Activated CD8-positive, alpha-beta memory T cell treated with anti-CD3 and anti-CD28 coated beads for 48 hours (primary cell): ENCODE results near the gene TEX36.
"Not testable (repeated sequence)": the region's sequence is repeated elsewhere in the genome, so short reads cannot be mapped to it uniquely, and the experiment has no call there.

Source experiments
- DNase-seq, 3 experiments: peaks; one replicate each; pipeline ENCODE4 v3.0.0-alpha.2; 2020; ENCODE audit warnings: low read depth in 2 of 3, low spot score in 2 of 3

TEX36 gene, protein sequence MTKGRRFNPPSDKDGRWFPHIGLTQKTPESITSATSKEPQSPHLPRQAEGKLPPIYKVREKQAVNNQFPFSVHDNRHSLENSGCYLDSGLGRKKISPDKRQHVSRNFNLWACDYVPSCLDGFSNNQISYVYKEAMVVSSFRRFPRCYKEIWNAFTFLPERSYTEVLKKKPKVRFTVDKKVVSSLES

GRCh38 chr10:125683063-125683462, at the start of gene TEX36:
Gene TEX36, minus strand, starts transcription at chr10:125683163. Its CDS starts 174 bp downstream, at chr10:125682989.
- no peak for DNase-seq

- no peak for DNase-seq
These were observed 44.5 kb upstream of the TEX36 start for GRCh38 chr10:125727436-125727835.

GRCh38 chr10:125726914-125727313, 44.0 kb upstream of the TEX36 start:
- no peak for DNase-seq

GRCh38 chr10:125722811-125723210, 39.8 kb upstream of the TEX36 start:
- no peak for DNase-seq

DNA sequence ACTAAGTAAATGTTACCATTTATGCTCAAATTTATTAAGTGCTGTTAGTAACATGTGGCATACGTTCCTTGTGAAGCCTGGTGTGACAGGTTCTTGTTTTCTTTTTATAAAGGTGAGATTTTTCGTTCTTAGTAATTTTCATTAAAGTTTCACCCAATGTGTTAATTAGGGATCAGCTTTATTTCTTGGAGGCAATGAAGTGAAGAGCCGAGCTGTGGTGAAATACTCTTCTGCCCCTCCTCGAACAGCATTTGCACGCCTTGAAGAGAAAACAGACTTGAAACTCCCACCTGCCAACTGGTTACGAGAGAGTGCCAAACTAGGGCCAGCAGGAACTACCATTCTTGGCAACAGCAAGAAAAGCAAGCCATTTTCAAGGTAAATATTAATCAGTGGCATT, 38.1 kb upstream of the TEX36 start:
- no peak for DNase-seq

- DNase-seq, result no peak
These were observed 37.0 kb upstream of the TEX36 start for GRCh38 chr10:125720002-125720382.

GRCh38 chr10:125719173-125720001, 36.4 kb upstream of the TEX36 start, which contains the start of gene EDRF1:
Gene EDRF1, plus strand, starts transcription at chr10:125719709. Its CDS starts 99 bp downstream, at chr10:125719808.
- DNase-seq, result peak; percentile 87 to 97 (median 96)

- DNase-seq, result not testable (repeated sequence)
These were observed 31.8 kb upstream of the TEX36 start for GRCh38 chr10:125714728-125715127.

DNA sequence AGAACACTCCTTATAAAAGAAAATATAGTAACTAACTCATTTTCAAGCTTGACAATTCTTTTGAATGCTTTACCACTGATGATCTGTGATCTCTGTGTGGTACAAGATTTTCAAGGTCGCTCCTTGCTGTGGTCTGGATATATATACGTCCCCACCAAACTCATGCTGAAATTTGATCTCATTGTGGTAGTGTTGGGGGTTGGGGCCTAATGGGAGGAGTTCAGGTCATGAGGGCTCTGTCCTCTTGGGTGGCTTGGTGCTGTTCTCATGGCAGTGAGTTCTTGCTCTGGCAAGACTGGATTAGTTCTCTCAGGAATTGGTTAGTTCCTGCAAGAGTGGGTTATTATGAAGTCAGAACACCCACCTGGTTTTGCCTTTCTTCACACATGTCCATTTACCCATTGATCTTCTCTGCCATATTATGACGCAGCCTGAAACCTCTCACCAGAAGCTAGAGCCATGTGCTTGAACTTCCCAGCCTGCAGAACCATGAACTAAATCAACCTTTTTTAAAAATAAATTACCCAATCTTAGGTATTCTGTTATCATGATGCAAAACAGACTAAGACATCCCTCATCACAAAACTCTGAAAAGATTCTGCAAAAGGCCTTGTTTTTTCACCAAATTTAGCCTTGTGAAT, 28.3 kb upstream of the TEX36 start:
- no peak for DNase-seq

DNA sequence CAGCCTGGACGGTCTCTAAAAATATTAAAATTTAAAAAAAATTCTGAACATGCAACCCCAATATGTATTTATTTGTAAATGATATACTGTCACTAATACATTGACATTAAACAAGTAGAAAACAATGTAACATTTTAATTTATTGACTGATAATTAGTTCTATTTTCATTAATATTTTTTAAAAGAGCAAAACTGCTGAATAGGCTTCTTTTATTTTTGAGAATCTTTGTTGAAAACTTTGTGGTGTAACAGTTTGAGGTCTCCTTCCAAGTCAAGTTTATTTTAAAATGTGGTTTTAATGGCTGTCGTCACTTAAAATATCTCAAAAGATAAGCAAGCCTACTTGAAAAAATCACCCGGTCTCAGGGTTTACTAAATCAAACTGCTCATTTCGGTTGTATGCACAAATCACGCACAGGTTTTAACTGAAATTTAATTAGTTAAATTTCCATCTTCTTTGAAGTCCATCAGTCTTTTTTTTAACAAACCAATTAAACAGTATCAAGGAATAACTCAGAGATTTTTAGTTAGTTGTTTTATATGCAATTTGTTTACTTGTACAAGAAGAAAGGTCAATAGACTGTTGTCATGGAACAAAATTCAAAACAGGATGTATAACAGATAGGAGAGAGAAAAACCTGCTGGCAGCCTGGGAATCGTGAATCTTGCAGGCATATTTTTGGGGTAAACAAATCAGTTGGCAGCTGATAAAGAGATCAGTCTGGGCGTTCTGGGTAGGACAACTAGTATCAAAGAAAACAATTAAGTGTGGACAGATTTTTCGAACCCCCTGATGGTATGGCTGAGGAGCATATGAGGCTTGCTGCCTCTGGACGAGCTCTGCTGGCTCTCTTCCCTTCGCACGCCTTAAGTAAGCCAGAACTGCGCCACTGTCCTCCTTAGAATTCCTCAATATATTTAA, 26.9 kb upstream of the TEX36 start:
- DNase-seq, result no peak

DNA sequence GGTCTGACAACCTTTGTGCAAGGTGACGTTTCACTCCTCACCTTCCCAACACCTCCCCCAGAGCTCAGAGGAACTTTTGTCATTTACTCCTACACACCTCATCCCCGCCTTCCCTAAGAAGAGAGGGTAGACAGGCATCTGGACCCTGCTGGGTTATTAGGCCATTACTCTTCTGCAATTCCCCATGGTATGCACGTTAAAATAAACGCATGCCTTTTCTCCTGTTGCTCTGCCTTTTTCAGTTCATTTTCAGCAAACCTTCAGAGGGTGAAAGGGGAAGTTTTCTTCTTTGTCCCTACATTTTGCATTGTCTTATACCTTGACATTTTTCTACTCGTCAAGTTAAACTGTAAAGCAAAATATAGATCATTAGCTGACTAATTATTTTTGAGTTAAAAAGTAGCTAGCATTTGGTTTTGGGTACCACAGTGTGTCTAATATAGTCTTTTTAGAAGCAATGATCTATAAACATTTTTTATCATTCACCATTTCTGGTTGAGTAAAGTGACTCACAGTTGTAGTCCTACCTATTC, 26.1 kb upstream of the TEX36 start:
- DNase-seq, result no peak

DNA sequence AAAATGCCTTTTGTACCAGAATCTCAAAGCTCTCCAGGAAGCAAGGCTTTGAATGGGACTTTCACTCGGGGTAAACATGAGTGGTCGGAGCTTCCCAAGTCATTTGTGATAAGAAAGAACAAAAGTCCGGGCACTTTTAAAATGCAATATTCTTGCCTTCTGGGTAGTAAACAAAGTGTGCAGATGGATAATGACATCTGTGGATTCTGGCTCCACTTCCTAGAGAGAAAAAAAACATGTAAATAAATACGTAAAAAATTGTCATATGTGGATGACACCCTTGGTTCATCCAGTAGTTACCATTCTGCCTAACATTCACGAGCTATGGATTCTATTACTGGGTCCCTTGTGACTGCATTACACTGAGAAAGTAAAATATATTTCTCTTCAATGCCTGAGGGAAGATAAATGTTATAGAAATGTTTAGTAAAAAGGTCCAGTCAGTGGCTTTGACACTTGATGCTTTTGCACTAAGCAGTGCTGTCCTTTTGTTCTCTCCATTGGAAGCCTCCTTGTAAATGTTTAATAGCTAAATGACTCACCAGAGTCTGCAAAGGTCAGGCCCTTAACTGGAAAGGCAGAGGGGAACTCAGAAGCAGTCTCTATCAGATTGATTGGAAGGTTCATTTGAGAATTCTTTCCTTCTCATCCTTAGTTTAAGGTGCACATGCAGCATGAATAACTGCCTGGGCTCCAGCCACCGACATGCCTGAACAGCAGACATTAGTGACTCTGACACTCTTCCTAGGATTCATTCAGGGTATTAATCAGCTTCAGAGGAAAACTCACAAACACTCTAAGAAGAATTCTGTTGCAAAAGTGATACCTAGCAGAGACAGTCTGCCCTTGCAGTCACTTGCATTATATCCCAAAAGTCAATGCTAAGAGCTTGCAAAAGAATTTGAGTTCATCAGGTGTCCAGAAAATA, 24.8 kb upstream of the TEX36 start:
- DNase-seq, result no peak

- DNase-seq, result no peak
These were observed 17.5 kb upstream of the TEX36 start for GRCh38 chr10:125700355-125700911.

DNA sequence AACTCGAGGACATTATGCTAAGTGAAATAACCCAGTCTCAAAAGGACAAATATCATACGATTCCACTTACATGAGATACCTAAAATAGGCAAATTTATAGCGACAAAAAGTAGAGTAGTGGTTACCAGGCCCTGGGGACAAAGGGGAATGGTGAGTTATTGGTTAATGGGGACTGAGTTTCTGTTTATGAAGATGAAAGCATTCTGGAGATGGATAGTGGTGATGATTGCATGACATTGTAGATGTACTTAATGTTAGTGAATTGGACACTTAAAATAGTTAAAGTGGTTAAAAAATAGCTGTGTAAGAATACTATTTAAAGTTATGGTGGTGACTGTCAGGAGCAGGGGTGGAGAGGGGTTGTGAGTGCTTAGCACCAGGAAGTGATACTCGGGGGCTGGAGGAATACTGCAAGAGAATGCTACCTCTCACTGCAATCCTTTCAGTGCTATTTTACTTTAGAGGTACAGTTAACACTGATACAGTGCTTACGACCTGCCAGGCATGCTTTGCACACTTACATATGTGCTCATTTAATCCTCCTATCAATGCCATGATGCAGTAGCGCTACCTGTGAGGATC, 16.7 kb upstream of the TEX36 start:
- no peak for DNase-seq

GRCh38 chr10:125698481-125698998, 15.6 kb upstream of the TEX36 start:
- DNase-seq, result no peak

DNA sequence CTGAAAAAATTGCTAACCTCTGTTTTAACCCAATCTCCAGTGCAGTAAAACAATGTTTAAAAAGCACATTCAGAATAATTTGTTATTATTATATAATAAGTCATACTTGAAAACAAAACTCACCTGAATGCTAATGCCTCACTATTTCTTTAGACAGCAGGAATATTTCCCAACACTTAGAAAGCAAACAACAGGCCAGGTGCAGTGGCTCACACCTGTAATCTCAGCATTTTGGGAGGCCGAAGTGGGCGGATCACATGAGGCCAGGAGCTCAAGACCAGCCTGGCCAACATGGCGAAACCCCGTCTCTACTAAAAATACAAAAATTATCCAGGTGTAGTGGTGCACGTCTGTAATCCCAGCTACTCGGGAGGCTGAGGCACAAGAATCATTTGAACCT, 13.9 kb upstream of the TEX36 start:
- not testable (repeated sequence) for DNase-seq

GRCh38 chr10:125694883-125695282, 11.9 kb upstream of the TEX36 start:
- DNase-seq, result no peak

- no peak for DNase-seq
These were observed 10.5 kb upstream of the TEX36 start for GRCh38 chr10:125693524-125693847.
